Activated gamma-delta T cell treated with Interleukin-2 at 50 U/mL for 16 hours (primary cell): Measurements from ENCODE around the gene LRRC14B.
"Not testable (repeated sequence)": the region's sequence is repeated elsewhere in the genome, so short reads cannot be mapped to it uniquely, and the experiment has no call there.

Experiments used
- DNase-seq: peaks from one replicate; pipeline ENCODE4 v3.0.0-alpha.2; 2020

LRRC14B gene

GRCh38 chr5:160921-161802, 30.1 kb upstream of the LRRC14B start:
- DNase-seq: no peak

GRCh38 chr5:161803-162110, 29.5 kb upstream of the LRRC14B start:
- DNase-seq: no peak

GRCh38 chr5:162190-162564, 29.1 kb upstream of the LRRC14B start:
- DNase-seq: no peak

- no peak for DNase-seq
Measured at GRCh38 chr5:162565-163337, 28.5 kb upstream of the LRRC14B start.

- no peak for DNase-seq
Measured at GRCh38 chr5:163338-163620, 28.0 kb upstream of the LRRC14B start.

GRCh38 chr5:163841-164240, 27.5 kb upstream of the LRRC14B start:
- no peak for DNase-seq

GRCh38 chr5:164244-164643, 27.1 kb upstream of the LRRC14B start:
- DNase-seq: no peak

GRCh38 chr5:164783-165182, 26.5 kb upstream of the LRRC14B start:
- DNase-seq: not testable (repeated sequence)

- DNase-seq: no peak
Measured at GRCh38 chr5:166441-167372, 24.6 kb upstream of the LRRC14B start.

GRCh38 chr5:167511-167910, 23.8 kb upstream of the LRRC14B start:
- no peak for DNase-seq

GRCh38 chr5:167982-168660, 23.2 kb upstream of the LRRC14B start:
- no peak for DNase-seq

- DNase-seq: no peak
Measured at GRCh38 chr5:169071-169727, 22.1 kb upstream of the LRRC14B start.

GRCh38 chr5:169728-170094, 21.6 kb upstream of the LRRC14B start:
- no peak for DNase-seq

- DNase-seq: no peak
Measured at GRCh38 chr5:170971-171800, 20.1 kb upstream of the LRRC14B start.

- no peak for DNase-seq
Measured at GRCh38 chr5:171801-172331, 19.4 kb upstream of the LRRC14B start.

GRCh38 chr5:172421-172820, 18.9 kb upstream of the LRRC14B start:
- no peak for DNase-seq

- DNase-seq: no peak
Measured at GRCh38 chr5:172841-173251, 18.4 kb upstream of the LRRC14B start.

GRCh38 chr5:173392-174290, 17.7 kb upstream of the LRRC14B start:
- DNase-seq: no peak

GRCh38 chr5:174291-174600, 17.0 kb upstream of the LRRC14B start:
- DNase-seq: no peak

- DNase-seq: no peak
Measured at GRCh38 chr5:174876-175465, 16.3 kb upstream of the LRRC14B start.
